Kidney (tissue), 14 donors: Measurements from ENCODE around the gene CYTH4. TPM values are rescaled to one million over a fixed set of nuclear protein-coding genes. Genes with fewer than 3 reads are reported as not detected.

Source experiments
- DNase-seq, 5 donors: peaks; one replicate each; pipeline ENCODE4 v3.0.0-alpha.2; 2013 to 2020
- FAIRE-seq: peaks from 2 replicates; lab custom pipeline; 2012; peaks lifted over from hg19 to GRCh38; lab: Jason Lieb, UNC
- H3K27ac ChIP-seq, 2 donors: one replicate each; pipeline ENCODE4 v1.7.0; 2013; ENCODE audit warnings: low read depth in 2 of 2, low read length in 2 of 2, inconsistent platforms in 1 of 2
- H3K27me3 ChIP-seq: one replicate; pipeline ENCODE4 v1.7.1; 2013; ENCODE audit warnings: low read length, inconsistent platforms; ENCODE audit not compliant: control insufficient read depth, insufficient read depth
- H3K36me3 ChIP-seq, 3 donors: one replicate each; pipeline versions ENCODE4 v1.7.0 to v1.7.1; 2013; ENCODE audit warnings: low read length in 3 of 3, control low read depth in 1 of 3, inconsistent platforms in 1 of 3; ENCODE audit not compliant: insufficient read depth in 3 of 3, control insufficient read depth in 2 of 3
- H3K4me1 ChIP-seq, 3 donors: one replicate each; pipeline versions ENCODE4 v1.7.0 to v1.7.1; 2013; ENCODE audit warnings: low read length in 3 of 3, inconsistent platforms in 1 of 3, low read depth in 1 of 3; ENCODE audit not compliant: control insufficient read depth in 2 of 3, insufficient read depth in 2 of 3
- H3K4me3 ChIP-seq, 3 donors: one replicate each; pipeline versions ENCODE4 v1.7.0 to v1.8.1; 2013; ENCODE audit warnings: low read length in 3 of 3, control low read depth in 1 of 3, inconsistent platforms in 1 of 3
- H3K9ac ChIP-seq, 3 donors: one replicate each; pipeline versions ENCODE4 v1.7.0 to v1.7.1; 2013; ENCODE audit warnings: low read length in 3 of 3, control low read depth in 1 of 3, inconsistent platforms in 1 of 3
- H3K9me3 ChIP-seq, 3 donors: one replicate each; pipeline versions ENCODE4 v1.7.0 to v1.7.1; 2013; ENCODE audit warnings: low read length in 3 of 3, control low read depth in 1 of 3, inconsistent platforms in 1 of 3; ENCODE audit not compliant: control insufficient read depth in 2 of 3, insufficient read depth in 1 of 3
- intact Hi-C: fragments of 100-400 bp; cut with DNase I; formaldehyde crosslinking; loops from one replicate; pipeline ENCODE4 v1.11.1; 2022
- polyA plus RNA-seq: library from polyadenylated mRNA; stranded (reverse); fragments of 350-450 nt; fragmentation: Illumina TruSeq; extraction: RNeasy Lipid Tissue Mini Kit (QIAGEN cat#74804); gene quantifications from one replicate; pipeline ENCODE4 v1.2.3, GENCODE V29; 2014; ENCODE audit warnings: low read depth, low replicate concordance; ENCODE audit not compliant: insufficient read depth
- total RNA-seq: library from RNA; stranded (reverse); fragmentation: NEBNext Ultra II Directional; extraction: Animal tissue kit (Norgen Biotek cat#: 25700); gene quantifications from one replicate; pipeline ENCODE4 v1.2.1, GENCODE V29; 2021
- TF ChIP-seq, protein P1 (sequence below): IDR thresholded peaks from 3 replicates; pipeline ENCODE4 v1.5.1; 2012; ENCODE audit warnings: mild to moderate bottlenecking, moderate library complexity, borderline replicate concordance; ENCODE audit not compliant: insufficient read depth; ENCODE audit errors: extremely low read depth
- donor health status: control.
- donor health status: control.
- donor health status: control.
- donor health status: control.
- donor health status: control.
- donor health status: DM: yes; HTN: yes; CAD: no.
- donor health status: Normal renal cell carcinoma (clear cell type).

The CYTH4 gene
- total and polyA plus RNA-seq, 2 donors from 2014 or later, result 1.9 to 30.2 TPM

DNA sequence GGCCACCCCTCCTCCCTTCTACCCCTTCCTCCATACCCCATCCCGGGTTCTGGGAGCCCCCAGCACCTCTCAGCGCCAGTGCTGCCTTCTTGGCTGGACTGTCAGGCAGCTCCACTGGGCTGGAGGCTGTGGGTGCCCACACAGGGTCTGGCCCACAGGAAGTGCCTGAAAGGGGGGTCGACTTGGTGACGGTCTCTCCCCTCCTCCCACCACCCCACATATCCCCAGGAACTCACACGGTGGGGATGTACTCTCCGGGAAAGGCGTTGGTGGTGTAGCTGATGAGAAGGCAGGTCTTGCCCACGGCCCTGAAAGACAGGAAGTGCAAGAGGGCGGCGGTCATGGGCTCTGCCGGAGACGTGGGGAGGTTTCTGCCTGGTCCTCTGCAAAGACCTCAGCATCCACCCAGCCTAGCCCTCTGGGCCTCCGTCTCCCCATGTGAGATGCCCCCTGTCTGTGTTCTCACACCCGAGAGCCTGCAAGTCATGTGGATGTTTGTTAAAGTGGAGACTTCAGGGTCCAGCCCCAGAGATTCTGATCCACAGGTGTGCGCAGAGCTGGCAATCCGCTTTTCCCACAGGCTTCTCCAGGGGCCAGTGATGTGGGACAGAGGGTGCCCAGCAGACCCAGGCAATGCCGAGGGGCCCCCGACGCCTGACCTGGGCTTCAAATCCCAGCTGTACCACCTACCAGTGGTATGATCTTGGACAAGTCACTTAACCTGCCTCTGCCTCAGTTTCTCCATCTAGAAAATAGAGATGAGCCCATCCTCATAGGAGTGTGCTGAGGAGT is 40.8 kb upstream of the CYTH4 start:
- FAIRE-seq, result no peak
- intact Hi-C loops, result no loop called here
- H3K9me3 ChIP-seq, result no peaks in the 10 kb centered on the region
- H3K4me3 ChIP-seq, result no peak overlapping the region
- TF ChIP-seq, protein P1, sequence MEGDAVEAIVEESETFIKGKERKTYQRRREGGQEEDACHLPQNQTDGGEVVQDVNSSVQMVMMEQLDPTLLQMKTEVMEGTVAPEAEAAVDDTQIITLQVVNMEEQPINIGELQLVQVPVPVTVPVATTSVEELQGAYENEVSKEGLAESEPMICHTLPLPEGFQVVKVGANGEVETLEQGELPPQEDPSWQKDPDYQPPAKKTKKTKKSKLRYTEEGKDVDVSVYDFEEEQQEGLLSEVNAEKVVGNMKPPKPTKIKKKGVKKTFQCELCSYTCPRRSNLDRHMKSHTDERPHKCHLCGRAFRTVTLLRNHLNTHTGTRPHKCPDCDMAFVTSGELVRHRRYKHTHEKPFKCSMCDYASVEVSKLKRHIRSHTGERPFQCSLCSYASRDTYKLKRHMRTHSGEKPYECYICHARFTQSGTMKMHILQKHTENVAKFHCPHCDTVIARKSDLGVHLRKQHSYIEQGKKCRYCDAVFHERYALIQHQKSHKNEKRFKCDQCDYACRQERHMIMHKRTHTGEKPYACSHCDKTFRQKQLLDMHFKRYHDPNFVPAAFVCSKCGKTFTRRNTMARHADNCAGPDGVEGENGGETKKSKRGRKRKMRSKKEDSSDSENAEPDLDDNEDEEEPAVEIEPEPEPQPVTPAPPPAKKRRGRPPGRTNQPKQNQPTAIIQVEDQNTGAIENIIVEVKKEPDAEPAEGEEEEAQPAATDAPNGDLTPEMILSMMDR, result no peak
- H3K9ac ChIP-seq, result no peak overlapping the region
- H3K4me1 ChIP-seq, result no peaks in the 10 kb centered on the region
- H3K27ac ChIP-seq, result no peak overlapping the region
- peak in 1 of 5 donors; percentile 75 for DNase-seq
- no peaks in the 10 kb centered on the region for H3K27me3 ChIP-seq
- H3K36me3 ChIP-seq, result no peaks in the 10 kb centered on the region

- no peaks in the 10 kb centered on the region for H3K4me1 ChIP-seq
- TF ChIP-seq, protein P1, result no peak
- FAIRE-seq, result no peak
- no peaks in the 10 kb centered on the region for H3K27me3 ChIP-seq
- DNase-seq, result peak in 2 of 5 donors; percentile 20 to 87
- no peaks in the 10 kb centered on the region for H3K36me3 ChIP-seq
- H3K27ac ChIP-seq, result no peak overlapping the region
- intact Hi-C loops, result no loop called here
- no peaks in the 10 kb centered on the region for H3K9me3 ChIP-seq
- H3K9ac ChIP-seq, result no peak overlapping the region
- no peak overlapping the region for H3K4me3 ChIP-seq
These were observed 39.9 kb upstream of the CYTH4 start for GRCh38 chr22:37242395-37242918.

DNA sequence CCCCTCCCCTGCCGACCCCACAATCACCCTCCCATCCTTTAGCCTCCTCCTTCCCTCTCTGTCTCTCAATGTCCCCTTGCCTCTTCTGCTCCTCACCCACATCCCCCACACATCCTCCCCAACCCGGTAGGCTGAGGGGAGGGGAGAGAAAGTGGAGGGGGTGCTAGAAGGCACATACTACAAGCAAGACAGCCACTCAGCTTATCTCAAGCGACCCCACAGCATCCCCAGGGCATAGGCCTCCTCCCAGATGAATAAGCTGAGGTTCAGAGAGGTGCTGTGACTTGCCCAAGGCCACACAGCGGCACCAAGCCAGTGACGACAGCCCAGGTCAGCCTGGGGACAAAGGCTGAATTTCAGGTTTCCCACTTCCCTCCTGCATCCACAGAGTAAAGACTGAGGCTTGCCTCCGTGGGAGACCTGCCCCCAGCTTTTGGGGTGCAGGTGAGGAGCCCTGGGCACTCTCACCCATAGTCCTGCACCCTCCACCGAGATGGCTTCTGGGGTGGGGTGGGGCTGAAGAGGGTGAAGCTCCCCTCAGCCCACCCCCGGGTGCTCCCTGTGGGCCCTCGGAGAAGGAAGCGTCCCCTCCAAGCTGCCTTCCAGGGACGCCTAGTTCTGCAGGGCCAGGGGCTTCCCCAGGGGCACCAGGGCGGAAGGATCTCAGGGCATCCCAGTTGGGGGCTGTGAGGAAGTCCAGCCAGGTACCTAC is 38.8 kb upstream of the CYTH4 start:
- no peaks in the 10 kb centered on the region for H3K4me1 ChIP-seq
- H3K27me3 ChIP-seq, result no peaks in the 10 kb centered on the region
- intact Hi-C loops, result no loop called here
- DNase-seq (peak in 1 of 5 donors; percentile 38), FAIRE-seq (no peak)
- H3K27ac ChIP-seq, result no peak overlapping the region
- peak overlapping the region in 1 of 3 donors; percentile 52 for H3K4me3 ChIP-seq
- H3K36me3 ChIP-seq, result no peaks in the 10 kb centered on the region
- TF ChIP-seq, protein P1, result no peak
- no peaks in the 10 kb centered on the region for H3K9me3 ChIP-seq
- no peak overlapping the region for H3K9ac ChIP-seq
